Astrocyte (in vitro differentiated cells and primary cell): ENCODE results near the gene CCDC93.

ENCODE experiments used
- CTCF ChIP-seq: IDR thresholded peaks from 2 replicates; pipeline ENCODE4 v1.5.1; 2011; ENCODE audit warnings: low read depth, mild to moderate bottlenecking, inconsistent platforms, low read length, moderate library complexity; ENCODE audit not compliant: insufficient read depth
- EZH2 ChIP-seq: IDR thresholded peaks from 2 replicates; pipeline ENCODE4 v1.6.1; 2012; ENCODE audit warnings: mild to moderate bottlenecking, low read length, inconsistent platforms; ENCODE audit not compliant: insufficient read depth

DNA sequence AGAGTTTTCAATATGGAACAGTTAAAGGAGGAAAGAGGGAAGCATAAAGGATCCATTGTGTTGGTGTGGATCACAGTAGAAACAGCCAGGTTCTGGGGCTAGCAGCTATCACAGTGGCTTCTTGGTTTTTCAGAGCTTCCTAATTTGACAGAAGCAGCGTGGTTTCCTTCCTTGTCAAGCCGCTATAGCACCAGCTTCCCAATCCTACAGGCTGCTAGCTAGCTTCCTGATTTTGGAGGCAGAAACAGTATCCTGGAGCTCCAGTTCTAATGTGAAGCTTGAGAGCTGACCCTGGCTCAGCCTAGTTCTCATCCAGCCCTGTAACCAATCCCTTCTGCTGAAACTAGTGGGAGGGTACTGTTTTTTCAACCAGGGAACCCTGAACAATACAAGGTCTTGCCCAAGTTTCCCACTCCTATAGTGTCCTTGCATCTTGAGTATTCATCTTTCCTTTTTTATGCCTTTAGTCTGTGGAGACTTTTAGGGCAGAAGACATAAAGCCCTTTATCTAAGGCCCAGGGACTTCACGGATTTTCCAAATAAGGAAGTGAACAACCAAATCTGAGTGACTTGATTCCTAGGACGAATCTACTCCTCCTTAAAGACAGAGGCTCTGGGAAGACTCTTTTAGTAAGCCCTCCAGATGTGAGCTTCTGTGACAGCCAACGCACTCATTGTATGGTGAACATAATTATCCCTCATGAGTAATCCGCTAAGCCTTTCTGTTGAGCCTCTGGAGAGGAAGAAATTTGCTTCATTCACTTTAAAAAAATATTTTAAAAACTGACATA lies 33.8 kb downstream of the CCDC93 start:
- TF ChIP-seq CTCF (no peak), EZH2 (no peak)
